ENCODE data around the gene FOXP1.
A peak's percentile ranks its signal among the peaks of the same experiment; 100 is the strongest.
"Not testable (repeated sequence)": the region's sequence is repeated elsewhere in the genome, so short reads cannot be mapped to it uniquely, and the experiment has no call there.

The FOXP1 gene

DNA sequence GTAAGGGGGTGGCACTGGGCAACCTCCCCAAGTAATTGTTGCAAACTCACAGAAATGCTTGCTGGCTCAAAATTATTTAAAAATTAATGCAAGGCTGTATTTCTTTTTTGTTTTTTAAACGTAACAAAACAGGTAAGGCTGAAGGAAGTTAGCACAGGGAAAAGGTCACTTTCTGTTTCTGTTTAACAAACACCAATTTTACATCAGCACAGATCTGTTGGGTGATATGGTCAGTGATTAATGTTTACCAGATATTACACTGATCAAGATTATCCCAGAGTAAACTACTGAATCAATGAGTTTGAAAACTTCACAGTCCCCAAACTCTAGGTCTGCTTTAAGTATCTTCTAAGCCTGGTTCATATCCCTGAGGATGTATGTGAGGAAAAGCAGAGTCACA lies 558.0 kb downstream of the FOXP1 start:
- FAIRE-seq, result no peak

DNA sequence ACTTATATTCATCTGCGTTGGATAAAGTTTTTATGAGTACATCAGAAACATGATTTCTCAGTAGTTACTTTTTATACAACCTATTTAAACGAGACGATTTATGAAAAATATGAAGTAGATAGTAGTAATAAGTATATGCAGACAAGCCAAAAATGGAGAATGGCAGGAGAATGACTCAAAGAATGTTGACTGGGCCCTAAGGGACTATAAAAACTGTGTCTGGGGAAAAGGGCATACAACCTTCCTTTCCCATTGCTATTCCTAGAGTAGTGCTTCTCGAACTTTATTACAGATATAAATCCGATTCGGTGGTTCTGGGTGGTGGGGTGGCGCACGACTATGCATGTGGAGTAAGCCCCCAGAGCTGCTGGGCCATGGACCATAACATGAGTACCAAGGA lies 558.5 kb downstream of the FOXP1 start:
- DNase-seq (ENCODE audit: extremely low spot score, insufficient read length, low read depth) (no peak), FAIRE-seq (no peak)

More for the DNA sequence above, 558.0 kb downstream of the FOXP1 start:
- no peak for DNase-seq (ENCODE audit: extremely low spot score, insufficient read length, low read depth)

DNA sequence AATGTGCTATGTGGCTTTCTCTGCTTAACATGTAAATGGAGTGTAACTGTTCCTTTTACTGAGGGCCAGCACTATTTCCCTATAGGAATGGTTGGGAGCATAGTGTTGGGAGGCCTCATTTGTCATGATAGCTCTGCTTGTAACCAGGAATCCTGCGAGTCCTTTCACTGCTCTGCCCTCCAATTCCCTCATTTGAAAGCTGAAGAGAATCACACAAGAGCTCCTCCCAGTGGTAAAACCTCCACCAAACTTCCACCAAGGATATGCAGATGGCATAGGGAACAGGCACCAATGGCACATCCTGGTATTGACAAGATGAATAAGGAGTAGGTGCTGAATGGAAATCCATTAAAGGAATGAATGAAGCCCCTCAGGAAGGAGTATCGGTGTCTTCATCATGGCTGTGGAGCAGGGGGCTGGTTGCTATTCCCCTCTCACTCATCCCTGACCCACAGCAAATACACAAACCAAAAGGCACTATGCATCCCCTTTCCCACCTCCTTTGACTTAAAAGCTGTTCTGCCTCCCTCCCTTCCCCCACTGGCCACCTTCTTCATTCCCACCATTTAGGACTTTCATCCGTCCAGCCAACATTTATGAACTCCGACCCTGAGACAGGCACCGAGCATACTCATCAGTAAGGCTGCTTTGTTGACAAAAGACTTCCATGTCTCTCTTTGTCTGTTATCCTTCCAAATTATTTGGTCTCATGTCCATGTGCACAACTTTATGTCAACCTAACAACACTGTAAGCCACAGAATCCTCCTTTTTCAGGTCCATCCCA lies 560.8 kb downstream of the FOXP1 start:
- FAIRE-seq (no peak), DNase-seq (ENCODE audit: extremely low spot score, insufficient read length, low read depth) (no peak)

DNA sequence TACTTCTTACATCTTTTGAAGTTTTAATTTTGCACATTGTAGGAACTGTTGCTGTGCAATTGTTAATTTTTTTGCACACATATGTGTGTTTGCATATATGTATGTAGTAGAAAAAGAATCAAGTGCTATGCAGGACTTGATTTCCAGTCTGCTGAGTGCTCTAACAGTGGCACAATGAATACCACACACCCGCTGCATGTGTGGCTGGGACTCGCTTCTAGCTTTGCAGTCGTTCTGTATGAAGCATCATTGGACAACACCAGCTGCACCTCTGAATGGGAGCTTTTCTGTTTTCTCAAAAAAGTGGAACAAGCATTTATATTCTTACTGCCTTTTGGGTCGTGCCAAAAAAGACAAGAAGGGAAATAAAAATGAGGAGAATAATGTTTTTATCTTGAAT lies 564.7 kb downstream of the FOXP1 start:
- no peak for FAIRE-seq

DNA sequence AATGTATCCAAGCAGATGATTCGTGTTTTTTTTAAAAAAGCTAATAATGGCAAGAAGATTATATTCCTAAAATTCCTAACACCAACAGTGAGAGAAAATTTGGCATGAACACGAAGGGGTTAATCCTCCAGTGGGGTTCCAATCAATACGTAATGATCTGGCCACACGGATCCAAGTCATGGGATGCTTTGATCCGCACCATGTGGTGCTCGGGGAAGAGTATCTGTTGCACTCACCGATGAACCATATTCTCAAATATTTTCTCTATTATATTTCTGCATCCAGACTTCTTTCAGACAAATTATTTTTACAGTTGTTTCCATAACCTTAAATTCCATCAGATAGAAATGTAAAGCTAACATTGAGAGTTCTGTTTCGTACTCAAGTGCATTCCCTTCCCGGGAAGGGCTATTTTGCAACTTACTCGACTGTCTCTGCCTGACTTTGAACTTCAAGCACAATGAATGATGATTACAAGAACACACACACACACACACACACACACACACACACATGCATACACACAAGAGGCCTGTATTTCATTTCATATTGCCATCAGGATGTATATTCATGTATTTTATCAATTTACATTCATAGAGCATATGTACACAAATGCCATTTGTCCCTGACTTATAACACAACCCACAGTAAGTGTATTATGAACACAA lies 567.2 kb downstream of the FOXP1 start:
- FAIRE-seq (no peak), DNase-seq (ENCODE audit: extremely low spot score, insufficient read length, low read depth) (no peak)

More for the DNA sequence above, 564.7 kb downstream of the FOXP1 start:
- DNase-seq (ENCODE audit: extremely low spot score, insufficient read length, low read depth), result no peak

DNA sequence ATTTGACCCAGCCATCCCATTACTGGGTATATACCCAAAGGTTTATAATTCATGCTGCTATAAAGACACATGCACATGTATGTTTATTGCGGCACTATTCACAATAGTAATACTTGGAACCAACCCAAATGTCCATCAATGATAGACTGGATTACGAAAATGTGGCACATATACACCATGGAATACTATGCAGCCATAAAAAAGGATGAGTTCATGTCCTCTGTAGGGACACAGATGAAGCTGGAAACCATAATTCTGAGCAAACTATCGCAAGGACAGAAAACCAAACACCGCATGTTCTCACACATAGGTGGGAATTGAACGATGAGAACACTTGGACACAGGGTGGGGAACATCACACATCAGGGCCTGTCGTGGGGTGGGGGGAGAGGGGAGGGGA lies 568.9 kb downstream of the FOXP1 start:
- not testable (repeated sequence) for FAIRE-seq; DNase-seq (ENCODE audit: extremely low spot score, insufficient read length, low read depth)

DNA sequence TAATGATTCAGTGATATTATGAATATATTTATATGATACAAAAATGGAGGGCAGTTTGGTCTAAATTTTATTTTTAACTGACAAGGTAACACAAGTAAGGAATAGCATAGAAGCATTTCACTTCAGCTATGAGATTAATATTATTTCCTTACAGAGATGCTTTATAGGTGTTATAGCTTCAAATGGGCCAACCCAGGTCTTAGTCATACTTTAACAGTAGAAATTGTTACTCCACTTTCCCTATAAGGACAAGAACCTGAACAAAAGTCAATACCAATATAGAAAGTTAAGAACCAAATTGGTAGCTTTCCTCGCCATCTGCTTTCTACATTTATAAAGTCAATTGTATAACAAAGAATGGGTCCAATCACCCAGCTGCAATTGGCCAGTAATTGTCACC lies 570.6 kb downstream of the FOXP1 start:
- no peak for FAIRE-seq
- DNase-seq (ENCODE audit: extremely low spot score, insufficient read length, low read depth), result no peak

DNA sequence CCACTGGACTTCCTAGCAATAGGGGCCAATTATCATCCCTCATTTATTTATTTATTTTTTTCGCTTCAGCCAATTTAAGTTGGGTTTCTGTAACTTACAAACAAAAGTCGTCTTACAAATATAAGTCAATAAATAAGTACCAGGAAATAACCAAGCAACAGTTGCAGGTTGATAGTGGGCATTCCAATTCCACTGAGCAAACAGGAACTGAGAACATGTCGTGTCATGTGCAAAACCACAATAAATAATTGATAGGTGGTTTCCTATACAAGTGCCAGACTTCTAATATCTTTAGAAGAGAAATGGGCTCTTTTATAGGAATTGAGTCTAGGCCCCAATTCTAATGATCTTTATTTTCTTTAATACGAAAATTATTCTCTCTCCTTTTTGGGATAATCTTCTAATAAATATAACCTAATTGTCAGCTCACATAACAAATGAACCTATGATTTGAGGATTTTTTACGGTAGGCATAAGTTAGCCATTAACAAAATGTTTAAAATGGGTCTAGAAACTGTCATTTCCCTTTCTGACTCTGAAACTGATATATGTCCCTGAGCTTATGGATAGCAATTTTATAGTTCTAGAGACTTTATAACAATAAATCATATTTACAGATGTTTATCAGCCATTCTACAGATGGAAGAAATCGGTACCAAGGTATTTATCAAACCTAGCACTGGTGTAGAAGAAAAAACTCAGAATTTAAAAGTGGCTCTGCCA lies 571.8 kb downstream of the FOXP1 start:
- no peak for DNase-seq (ENCODE audit: extremely low spot score, insufficient read length, low read depth)

DNA sequence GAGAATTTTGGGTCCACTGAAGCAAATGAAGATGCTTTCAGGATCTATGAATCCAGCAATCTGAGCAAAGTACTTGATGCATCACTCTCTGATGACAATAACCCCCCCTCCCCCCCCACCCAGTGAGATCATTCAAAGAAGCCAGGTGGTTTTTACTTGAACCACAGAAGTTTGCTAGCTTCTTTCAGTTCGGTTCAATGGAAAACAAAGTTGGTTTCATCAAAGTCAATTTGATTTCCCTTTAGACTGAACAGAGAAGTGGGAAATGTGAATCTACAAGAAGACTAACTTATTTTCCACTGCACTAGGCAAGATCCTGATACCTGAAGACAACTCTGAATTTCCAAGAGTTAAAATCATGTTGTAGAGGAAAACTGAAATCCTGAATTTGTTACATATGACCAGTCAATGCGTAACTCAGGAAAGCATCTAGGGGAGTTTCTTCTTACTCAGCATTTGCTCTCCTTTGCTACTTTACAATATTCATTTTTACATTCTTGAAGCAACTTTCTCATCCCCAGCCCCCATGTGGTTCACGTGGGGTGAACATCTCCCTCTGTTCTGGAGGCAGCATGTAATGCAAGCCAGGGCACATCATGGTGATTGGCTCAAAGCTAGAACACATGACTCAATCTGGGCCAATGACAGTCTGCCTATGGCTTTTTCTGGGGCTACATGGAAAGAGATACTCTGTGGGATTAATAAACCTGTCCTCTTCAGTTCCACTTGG lies 572.6 kb downstream of the FOXP1 start:
- DNase-seq (ENCODE audit: extremely low spot score, insufficient read length, low read depth), result no peak
- no peak for FAIRE-seq

More for the DNA sequence above, 571.8 kb downstream of the FOXP1 start:
- peak; percentile 85 for FAIRE-seq

DNA sequence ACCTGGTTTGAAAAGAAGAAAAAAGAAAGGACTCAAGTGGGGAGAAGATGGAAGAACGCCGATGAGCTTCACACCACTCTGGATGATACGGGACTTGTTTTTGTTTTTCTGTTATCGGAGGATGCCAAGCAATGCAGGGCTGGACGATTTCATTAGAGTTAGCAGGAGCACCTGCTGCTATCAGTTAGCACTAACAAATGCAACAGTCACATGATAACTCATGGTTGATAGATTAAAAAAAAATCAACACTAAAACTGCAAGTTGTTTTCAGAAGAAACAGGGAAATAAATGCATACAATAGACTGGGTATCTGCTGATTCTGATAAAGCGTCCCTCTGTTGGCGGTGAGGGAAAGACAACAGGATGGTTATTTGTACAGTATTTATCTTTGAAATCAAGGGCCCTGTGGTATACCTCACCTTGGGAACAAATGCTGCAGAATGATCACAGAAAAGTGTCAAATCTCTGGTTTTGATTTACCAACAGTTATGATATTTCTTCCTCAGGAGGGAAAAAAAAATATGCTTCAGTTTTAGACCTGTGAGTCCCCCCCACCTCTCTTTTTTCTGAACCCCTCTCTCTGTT lies 575.1 kb downstream of the FOXP1 start:
- FAIRE-seq (no peak), DNase-seq (ENCODE audit: extremely low spot score, insufficient read length, low read depth) (no peak)

DNA sequence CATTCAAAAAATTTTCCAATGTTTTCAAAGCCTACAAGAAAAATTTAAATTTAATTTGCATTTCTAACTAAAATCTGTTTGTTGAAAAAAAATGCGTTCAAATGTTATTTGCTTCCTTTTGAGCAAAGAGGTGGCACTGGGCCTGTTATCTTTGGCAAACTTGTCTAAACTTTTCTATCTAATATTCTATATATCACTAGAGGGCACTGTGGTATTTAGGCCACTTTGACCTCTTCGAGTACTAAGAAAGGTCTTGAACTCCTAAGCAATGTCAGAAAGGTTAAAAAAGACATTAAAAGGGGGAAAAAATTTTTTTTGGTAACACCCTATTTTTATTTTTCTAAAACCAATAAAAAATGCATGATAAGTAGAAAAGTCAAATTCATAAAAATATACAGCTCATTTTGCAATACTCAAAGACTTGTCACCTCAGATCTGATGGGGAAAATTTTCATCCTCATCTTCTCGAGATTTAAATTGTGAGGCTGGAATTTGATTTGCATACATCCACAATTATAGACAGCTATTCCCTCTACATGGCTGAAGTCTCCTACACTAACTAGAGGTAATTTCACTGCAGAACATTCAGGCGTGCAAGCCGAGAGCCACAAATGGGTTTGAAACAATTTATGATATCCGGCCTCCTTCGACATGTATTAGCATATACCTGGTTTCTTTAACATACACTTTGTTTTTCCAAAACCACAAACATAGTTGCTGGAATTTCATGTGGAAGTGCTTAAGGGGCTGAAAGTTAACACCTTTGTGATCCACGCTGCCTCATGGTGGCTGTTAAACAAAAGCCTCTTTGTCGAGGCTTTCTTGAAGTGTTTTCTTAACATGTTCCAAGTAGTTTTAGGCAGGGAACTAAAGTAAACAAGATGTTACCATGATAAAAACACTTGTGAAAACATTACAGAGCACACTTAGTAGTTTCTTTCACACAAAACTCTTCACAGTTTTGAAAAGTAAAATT lies 576.4 kb downstream of the FOXP1 start:
- DNase-seq (ENCODE audit: extremely low spot score, insufficient read length, low read depth), result no peak
- FAIRE-seq, result peak; percentile 38

DNA sequence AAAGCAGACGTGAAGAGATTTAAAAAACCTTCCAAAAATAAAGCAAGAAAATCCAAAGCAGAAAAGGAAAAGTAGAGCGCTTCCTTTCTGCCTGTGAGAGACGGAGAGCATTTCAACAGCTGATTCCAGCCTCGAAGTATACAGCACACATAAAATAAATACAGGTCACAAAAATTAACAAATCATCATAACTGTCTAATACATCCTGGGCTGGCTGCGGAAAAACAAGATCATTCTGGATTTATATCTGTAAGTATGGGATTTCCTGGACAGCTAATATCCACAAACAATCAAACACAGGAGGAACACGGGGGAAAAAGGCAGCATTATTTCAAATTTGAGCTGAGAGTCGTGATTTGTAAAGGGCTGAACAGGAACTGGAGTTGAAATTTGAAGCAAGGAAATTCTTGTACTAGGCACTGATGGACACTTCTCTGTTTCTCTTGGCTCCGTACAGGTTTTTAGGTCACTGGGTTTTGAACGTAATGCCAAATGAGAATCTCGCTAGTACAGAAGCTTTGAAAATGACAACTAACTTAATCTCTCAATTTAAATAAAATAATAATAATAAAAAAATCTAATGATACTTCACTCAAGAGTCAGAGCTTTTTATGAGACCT lies 577.7 kb downstream of the FOXP1 start:
- FAIRE-seq, result no peak
- DNase-seq (ENCODE audit: extremely low spot score, insufficient read length, low read depth), result no peak

DNA sequence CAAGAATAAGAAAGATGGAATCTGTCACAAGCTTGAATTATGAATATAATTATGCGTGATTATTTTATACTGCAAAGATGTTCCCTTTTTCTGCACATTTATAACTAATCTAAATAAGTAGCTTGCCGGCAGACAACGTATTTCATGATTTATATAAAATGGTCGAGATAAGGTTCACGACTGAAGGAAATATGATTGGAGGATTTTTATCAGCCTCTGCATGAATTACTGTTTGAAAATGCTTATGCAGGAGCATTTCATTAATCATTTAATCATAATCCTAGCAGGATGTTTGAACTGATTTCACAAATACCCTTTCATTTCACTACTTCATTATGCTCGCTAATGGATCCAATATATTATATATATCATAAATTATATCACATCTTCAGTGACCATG lies 580.0 kb downstream of the FOXP1 start:
- DNase-seq (ENCODE audit: extremely low spot score, insufficient read length, low read depth), result no peak
- FAIRE-seq, result no peak

DNA sequence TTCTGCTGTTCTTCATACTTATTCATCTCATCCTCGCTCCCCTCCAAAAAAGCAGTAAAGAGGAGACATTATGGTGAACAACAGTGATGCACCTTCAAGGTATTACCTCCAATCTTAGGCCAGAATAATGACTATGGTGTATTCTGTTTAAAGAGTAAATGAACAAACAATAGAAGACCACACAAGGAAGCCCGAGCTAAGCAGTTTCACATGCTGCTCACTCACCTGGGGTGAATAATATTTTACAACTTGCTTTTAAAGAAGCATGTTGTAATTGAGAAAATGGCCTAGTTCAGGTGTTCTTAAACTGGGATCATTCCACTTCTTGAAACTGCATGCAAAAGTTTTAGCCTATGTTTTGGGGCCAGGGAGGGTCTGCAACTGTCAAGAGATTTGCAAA lies 581.2 kb downstream of the FOXP1 start:
- no peak for FAIRE-seq
- DNase-seq (ENCODE audit: extremely low spot score, insufficient read length, low read depth), result no peak

DNA sequence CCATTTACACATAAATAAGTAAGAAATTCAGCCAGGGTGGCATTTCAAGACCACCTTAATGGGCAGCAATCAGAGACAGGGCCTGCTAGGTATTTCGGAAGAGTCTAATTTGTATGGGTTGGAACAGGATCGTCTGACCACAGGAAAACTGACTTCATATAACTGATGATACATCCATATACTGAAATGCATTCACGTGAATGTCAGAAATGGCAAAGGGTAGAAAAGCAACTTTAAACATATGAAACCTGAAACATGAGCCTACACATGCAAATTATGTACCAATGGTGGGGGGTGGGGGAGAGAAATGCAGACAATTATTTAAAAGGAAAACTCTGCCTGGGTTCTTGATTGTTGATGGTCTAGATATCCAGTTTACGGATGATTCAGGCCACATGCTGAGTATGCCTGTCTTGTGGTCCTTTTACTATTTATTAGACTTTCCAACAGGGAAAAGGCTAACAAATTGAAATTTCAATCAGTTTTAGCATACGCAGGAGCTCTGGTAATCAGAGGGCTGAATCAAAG lies 582.2 kb downstream of the FOXP1 start:
- DNase-seq (ENCODE audit: extremely low spot score, insufficient read length, low read depth) (no peak), FAIRE-seq (no peak)

DNA sequence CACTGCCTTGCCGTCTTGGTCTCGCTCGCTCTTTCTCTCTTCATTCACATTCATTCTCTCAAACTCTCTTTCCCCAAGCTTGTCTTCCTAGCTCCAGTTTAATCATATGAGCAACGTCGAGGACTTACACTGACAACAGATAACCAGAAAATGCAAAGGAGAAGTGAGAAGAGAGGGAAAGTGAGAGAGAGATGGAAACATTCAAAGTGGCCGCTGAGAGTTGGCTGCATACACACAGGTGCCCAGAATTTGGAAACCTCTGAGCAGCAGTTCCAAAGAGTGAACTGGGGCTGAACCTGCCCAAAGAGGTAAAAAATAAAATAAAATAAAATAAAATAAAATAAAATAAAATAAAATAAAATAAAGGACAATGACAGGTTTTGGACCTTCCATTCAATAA lies 583.0 kb downstream of the FOXP1 start:
- no peak for FAIRE-seq
- DNase-seq (ENCODE audit: extremely low spot score, insufficient read length, low read depth), result no peak

DNA sequence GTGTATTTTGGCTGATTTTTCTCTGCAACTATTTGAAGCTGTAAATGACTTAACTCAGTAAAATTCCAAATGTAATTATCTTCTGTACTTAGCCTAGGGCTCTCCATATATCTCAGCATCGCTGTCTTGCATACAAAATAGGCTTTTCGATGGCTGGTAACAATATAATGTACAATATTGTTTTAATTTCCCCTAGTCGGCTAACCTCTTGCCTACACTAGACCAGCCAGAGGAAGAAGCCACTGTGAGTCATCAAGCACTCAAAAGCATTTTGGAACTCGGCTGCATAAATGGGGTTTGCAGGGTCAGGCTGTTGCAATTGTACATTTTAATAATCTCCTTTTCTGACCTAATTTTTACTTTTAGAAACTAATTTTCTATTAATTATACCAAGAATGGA lies 583.8 kb downstream of the FOXP1 start:
- DNase-seq (ENCODE audit: extremely low spot score, insufficient read length, low read depth) (no peak), FAIRE-seq (no peak)

DNA sequence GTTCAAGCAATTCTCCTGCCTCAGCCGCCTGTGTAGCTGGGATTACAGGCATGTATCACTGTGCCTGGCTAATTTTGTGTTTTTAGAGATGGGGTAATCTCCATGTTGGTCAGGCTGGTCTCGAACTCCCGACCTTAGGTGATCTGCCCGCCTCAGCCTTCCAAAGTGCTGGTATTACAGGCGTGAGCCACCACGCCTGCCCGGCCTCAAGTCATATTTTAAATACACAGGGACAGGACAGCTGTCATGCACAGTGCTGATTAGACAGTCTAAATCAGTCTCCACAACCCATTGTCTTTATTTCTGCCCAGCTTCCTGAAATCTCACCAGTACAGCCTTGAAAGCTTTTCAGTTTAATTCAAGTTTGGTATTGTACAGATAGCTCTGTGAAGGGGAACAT lies 587.4 kb downstream of the FOXP1 start:
- FAIRE-seq (no peak), DNase-seq (ENCODE audit: extremely low spot score, insufficient read length, low read depth) (no peak)

Measured in GM18507 (cell line).